Stimulated activated CD8-positive, alpha-beta memory T cell treated with anti-CD3 and anti-CD28 coated beads, Interleukin-2, amount 100 ng/mL, for 1 hour (primary cell): Measurements from ENCODE around the gene TTC39C.
A peak's percentile ranks its signal among the peaks of the same experiment; 100 is the strongest.
"Not testable (repeated sequence)": the region's sequence is repeated elsewhere in the genome, so short reads cannot be mapped to it uniquely, and the experiment has no call there.

ENCODE experiments used
- DNase-seq, 2 donors: peaks; one replicate each; pipeline ENCODE4 v3.0.0-alpha.2; 2020; ENCODE audit warnings: low read depth in 2 of 2

Gene TTC39C

DNA sequence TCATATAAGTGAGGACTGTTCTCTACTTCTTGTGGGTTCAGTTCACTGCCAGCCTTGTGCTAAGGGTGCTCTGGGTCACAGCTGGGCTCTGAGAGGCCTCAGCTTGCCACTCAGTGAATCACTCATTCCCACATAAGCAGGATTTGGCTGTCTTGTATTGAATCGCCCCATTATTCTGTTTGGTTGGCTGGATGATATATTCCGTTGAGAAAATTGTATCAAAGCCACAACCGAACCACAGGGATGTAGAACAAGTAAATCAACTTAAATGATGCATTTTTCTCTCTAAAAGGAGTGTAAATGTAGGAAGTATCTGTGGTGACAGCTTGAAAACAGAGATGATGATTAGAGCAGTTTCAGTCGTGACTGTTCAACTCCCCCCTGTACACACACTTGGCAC, 39.6 kb downstream of the TTC39C start:
- DNase-seq, result no peak

DNA sequence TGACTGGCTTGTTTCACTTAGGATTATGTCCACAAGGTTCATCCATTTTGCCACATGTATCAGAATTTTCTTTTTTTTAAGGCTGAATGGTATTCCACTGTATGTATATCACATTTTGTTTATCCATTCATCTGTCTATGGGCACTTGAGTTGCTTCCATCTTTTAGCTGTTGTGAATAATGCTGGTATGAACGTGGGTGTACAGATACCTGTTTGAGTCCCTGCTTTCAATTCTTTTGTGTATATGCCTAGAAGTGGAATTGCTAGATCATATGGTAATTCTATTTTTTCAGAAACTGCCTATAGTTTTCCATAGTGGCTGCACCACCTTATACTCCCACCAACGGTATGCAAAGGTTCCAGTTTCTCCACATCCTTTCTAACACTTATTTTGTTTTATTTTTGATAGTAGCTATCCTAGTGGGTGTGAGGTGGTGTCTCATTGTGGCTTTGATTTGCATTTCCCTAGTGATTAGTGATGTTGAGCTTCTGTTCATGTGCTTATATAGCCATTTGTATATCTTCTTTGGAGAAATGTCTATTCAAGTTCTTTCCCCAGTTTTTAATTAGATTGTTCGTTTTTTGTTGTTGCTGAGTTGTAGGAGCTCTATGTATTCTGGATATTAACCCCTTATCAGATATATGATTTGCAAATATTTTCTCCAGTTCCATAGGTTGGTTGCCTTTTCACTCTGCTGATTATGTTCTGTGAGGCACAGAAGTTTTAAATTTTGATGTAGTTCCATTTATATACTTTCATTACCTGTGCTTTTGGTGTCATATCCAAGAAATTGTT, 40.7 kb downstream of the TTC39C start:
- no peak for DNase-seq

DNA sequence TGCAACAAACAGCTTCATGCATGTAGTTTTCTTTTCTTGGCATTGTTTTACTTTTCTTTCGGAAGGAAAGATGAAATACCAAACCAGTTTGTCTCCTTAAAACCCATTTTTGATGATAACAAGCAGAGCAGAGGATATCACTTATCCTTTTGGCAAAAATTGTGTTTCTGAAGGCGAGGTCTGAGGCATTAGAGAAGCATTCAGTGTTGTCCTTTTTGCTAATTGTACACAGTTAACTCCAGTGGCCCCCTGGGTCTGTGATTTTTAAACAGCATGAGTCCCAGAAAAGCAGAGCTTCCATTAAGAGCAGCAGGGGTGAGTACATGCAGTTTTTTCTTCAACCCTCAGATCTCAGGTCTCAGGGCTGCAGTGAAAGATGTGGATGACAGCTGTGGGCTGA, 41.3 kb downstream of the TTC39C start:
- no peak for DNase-seq

DNA sequence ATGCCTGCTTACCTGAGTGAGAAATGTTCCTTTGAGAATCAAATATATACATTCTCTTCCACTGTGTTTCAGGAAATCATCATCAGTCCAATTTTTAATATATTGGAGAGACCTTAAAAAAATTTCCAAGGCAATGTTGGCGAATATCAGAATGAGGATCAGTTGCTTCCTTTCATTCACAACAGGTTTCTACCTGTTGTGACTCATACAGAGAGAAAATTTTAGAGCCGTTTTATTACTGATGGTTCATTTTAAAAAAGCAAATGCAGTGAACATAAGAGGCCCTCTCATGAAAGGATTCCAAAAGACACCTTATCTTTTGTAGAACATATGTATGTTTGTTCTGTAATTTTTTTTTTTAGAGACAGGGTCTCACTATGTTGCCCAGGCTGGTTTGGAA, 42.0 kb downstream of the TTC39C start:
- DNase-seq, result no peak

DNA sequence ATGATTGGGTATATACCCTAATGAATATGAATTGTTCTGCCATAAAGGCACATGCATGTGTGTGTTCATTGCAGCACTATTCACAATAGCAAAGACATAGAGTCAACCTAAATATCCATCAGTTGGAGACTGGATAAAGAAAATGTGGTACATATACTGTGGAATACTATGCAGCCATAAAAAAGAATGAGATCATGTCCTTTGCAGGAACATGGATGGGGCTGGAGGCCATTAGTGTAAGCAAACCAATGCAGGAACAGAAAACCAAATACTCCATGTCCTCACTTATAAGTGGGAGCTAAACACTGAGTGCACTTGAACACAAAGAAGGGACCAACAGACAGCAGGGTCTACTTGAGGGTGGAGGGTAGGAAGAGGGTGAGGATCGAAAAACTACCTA, 43.2 kb downstream of the TTC39C start:
- no peak for DNase-seq

DNA sequence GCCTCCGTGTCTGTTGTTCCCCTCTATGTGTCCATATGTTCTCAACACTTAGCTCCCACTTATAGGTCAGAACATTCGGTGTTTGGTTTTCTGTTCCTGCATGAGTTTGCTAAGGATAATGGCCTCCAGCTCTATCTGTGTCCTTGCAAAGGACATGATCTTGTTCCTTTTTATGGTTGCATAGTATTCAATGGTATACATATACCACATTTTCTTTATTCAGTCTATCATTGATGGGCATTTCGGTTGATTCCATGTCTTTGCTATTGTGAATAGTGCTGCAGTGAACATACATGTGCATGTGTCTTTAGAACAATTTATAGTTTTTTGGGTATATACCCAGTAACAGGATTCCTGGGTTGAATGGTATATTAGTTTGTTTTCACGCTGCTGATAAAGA, 44.8 kb downstream of the TTC39C start:
- not testable (repeated sequence) for DNase-seq

DNA sequence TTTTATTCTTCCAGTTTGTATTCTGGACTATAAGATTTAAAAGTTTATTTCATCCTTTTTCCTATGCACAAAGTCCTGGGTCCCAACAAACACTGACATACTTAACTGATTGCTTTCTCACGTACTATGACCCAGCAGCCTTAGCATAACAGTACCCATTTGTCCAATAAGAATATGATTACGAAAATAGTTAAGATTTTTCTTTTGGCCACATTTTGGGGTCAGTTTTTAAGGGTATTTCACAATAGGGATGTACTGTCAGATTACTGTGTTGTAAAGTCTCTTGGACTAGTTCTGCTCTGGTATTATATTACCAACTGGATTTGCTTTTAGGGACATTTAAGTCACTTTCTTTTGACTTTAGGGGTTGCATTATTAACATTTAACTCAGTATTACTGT, 46.1 kb downstream of the TTC39C start:
- DNase-seq, result no peak

DNA sequence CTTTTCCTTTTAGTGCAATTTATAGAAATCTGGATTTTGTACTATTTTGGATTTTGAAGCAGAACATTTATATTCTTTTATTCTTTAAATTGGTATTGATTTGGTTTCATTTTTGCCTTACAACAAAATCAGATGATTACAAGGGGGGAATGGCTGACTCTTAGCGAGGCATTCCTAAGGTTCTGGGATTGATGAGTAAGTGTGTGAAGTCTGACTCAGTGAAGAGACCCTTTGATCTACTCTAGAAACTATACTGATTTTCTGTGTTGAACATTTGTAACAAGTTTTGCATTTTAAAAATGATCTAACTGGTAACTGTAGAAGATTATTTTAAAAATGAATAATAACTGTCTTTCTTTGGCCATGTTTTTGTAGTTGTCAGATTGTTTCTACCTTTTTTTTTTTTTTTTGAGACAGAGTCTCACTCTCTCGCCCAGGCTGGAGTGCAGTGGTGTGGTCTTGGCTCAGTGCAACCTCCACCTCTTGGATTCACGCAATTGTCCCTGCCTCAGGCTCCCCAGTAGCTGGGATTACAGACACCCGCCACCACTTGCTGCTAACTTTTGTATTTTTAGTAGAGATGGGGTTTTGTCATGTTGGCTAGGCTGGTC, 48.7 kb downstream of the TTC39C start:
- no peak for DNase-seq

DNA sequence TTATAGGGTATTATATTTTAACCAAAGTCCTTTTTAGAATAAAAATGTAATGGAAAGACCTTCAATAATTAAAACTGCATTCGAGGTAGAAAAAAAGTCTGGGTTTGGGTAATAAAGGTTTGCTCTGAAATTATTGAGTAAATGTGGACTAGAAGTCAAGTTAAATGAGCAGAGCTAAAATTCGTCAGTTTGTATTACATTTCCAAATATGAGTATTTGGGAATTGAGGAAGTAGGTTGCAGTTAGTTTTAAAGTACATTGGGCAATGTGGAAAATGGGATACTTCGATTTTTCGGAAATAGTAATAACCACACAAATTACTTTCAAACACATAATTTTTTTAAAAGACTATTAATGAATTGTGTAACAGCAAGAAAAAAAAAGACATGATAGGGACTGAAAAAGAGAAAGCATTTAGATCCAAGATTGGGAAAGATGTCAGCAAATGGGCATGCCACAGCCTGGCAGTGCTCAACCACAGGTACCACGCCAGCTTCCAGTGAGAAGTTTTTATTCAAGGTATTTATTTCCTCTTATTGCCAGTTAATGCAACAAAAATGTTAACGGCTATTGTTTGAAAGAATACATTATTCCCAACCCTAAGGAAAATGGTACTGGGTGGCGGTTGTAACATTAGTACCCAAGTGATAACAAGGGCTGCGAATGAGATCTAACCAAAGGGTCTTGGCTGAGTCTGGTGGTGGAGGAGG, 50.0 kb downstream of the TTC39C start:
- no peak for DNase-seq

DNA sequence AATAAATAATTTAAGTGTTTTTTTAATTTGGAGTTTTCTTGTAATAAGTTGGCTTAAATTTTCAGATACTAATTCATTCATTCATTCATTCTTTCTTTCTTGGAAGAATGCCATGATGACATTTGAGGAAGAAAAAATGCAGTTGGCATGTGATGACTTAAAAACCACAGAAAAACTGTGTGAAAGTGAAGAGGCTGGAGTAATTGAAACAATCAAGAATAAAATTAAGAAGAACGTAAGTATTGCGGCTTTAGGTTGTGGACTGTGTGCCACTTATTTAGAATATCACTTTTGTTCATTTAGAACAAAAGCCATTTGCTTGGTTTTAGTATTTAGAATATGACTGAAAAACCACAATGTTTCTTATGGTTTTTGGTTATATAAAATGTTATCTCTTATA, 51.4 kb downstream of the TTC39C start:
- DNase-seq, result no peak

DNA sequence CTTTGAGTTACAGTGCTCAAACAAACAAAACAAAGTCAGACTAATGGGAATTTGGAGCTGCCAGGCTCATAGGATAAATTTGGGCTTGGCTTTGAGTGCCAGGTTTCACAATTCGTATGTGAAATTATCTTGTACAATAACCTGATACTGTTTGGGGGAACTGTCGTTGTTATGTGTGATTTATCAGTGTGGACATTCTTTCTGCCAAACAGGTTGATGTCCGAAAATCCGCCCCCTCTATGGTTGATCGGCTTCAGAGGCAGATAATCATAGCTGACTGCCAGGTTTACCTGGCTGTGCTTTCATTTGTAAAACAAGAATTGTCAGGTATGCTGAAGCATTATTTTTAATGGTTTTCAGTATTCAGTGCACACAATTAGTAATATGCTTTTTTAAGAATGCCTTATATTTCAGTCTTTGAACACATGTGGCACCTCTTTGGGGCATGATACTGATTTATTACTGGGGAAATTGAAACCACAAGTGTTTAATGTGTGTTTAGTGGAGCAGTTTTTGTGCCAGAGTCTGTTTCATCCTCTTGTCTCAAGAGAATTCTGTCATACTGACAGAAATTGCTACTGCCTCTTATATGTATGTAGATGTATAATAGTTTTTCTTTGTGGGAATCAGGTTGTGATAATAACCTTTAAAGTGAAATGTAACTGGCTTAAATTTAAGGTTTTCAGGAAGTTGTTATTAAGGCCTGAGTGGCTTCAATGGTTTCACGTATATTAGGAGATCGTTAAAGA, 54.6 kb downstream of the TTC39C start:
- no peak for DNase-seq

DNA sequence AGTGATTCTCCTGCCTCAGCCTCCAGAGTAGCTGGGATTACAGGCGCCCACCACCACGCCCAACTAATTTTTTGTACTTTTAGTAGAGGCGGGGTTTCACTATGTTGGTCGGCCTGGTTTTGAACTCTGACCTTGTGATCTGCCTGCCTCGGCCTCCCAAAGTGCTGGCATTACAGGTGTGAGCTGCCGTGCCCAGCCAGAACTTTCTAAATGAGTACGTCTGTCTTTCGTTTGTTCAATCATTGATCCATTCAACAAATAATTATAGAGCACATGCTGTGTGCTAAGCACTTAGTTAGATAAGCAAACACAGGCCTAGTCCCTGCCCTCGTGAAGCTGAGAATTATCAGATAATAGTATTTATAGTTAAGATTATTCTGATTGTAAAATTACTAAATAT, 56.5 kb downstream of the TTC39C start:
- DNase-seq, result no peak

DNA sequence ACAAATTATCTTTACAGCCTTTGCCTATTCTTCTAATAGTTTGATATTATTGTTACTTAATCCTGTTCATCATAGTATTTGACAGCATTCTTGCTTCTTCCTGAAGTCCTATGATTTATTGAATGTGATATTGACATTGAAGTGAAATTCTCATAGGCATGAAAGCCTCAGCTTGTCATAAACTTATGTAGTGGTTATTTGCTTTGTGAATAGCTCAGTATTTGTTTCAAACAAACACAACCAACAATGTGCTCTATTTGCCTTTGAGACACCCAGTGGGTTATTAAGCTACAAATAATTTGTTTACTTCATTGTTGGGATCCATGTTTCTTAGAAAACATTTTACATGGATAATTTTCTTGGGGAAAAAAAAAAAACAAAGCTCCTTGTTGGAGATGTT, 57.2 kb downstream of the TTC39C start:
- no peak for DNase-seq

DNA sequence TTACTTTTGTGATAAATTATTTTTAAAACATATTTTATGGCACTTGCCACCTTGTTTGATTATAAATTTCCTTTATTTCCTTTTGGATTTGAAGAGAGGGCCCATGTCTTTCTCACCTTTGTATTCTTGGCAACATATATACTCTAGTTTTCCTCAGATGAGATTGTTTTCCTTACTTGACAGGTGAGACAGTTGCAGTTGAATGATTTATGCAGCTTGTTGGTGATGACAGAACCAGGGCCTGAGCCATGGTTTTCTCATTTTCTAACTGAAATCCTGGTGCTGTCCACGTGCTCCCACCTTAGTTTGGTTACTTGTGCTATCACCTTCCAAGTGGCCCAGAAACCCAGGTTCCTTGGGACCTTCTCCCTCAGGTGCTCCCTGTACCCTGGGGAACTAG, 58.2 kb downstream of the TTC39C start:
- DNase-seq, result no peak

DNA sequence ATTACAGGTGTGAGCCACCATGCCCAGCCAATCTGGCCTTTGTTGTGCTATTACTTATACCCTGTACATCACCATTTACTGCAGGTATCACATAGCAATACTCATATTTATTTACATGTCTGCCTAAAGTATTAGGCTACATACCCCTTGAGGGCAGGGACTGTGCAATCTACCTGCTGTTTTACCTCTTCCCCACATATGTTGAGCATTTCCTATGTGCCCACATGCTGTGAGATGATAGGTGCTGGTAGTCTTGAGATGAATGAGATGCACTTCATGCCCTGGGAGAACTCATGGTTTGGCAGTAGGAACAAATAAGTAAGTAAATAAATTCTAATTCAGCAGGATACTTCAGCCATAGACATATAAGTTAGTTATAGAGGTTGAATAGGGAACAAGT, 59.2 kb downstream of the TTC39C start:
- DNase-seq, result no peak

DNA sequence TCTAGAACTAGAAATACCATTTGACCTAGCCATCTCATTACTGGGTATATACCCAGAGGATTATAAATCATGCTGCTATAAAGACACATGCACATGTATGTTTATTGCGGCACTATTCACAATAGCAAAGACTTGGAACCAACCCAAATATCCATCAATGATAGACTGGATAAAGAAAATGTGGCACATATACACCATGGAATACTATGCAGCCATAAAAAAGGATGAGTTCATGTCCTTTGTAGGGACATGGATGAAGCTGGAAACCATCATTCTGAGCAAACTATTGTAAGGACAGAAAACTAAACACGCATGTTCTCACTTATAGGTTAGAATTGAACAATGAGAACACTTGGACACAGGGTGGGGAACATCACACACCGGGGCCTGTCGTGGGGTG, 60.2 kb downstream of the TTC39C start:
- not testable (repeated sequence) for DNase-seq

DNA sequence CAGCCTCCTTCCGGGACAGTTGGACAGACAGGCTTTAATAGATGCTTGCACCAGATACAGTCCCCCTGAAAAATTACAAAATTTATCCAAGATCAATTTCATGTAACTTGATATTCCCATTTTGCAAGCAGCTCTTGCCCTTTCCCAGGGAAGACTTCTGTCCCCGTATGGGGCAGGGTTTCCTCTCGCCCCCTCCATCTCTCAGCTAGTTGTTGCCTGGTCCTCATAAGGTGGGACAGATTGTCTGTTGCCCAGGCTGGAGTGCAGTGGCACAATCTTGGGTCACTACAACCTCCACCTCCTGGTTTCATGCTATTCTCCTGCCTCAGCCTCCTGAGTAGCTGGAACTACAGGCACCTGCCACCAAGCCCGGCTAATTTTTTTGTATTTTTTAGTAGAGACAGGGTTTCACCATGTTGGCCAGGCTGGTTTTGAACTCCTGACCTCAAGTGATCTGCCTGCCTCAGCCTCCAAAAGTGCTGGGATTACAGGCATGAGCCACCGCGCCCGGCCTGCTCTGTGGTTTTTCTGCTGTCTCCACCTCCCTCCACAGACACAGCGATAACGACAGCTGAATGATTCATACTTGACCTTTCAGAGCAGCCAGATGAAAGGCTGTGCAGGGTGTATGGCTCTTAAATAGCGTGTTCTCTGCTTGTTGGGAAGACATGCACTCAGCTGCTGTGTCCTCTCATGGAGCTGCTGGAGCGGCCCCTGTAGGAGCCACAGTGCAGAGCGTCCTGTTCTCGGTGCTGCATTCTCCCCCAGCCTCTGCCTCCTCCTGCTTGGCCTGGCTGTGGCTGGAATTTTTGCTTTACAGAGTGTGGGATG, 61.4 kb downstream of the TTC39C start:
- DNase-seq, result peak; percentile 41 to 42

DNA sequence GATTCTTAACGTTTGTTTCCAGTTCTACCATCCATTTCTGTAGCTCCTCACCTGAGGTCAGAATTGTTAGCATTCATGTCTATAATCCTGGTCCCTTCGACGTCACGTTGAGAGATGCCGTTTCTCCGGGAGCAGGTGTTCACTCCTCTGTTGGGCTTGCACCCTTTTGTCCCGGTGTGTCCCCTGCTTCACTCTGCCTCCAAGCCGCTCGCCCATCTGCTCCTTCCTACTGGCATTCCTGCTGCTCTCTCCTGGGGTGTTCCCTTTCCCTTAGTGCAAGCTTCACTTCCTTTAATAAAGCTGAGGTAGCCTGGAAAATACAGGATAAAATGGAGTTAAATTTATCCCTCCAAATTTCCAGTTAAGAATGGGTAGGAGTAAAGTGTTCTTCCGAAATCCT, 62.4 kb downstream of the TTC39C start:
- DNase-seq, result no peak

DNA sequence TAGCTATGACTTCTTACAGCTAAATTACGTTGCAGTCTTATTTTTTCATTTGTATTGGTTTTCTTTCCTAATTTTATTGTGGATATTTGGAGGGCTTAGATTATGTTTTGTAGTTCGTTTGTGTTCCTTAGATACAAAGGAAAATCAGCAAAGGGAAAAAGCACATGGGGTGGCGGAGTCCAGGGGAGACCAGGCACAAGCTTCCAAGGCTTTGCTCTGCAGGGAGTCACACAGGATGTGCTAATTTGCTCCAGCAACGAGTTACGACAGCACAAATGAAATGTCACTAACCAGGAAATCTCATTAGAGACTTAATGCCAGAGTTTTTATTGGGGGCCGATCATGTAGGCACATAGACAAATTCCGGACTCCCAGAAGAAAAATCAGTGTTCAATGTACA, 63.8 kb downstream of the TTC39C start:
- no peak for DNase-seq

DNA sequence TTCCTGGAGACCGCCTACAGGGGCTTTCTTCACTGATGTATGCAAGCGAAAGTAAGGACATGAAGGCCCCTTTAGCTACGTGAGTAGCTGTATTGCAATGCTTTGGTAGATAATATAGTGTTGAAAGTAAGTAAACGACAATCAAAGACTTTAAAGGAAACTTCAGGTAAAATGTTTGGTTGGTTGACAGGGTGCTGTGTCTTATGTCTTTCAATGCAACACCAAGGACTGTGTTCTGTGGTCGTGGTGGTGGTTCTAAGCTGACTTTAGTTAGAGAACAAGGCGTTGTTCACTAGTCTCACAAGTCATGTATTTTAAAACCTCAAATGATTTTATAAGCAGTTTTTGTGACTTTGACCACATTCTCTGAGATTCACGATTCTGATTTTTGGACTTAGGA, 66.3 kb downstream of the TTC39C start:
- no peak for DNase-seq

DNA sequence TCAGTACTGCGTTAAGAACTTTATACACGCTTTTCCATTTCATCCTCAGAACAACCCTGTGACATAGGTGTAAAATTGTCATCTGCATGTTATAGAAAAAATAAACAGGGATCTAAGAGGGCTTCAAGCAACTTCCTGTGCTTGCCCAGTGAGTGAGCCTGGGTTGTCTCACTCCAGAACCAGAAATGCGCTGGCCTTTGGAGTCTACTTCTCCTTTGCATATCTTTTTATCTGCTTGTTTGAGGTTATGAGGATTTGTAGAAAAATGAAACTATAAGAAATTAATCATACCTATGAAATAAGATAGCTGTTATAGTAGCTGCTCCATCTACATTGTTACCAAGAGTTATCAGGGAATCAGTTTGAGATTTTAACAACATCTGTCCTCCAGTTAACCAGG, 69.0 kb downstream of the TTC39C start:
- DNase-seq, result no peak

DNA sequence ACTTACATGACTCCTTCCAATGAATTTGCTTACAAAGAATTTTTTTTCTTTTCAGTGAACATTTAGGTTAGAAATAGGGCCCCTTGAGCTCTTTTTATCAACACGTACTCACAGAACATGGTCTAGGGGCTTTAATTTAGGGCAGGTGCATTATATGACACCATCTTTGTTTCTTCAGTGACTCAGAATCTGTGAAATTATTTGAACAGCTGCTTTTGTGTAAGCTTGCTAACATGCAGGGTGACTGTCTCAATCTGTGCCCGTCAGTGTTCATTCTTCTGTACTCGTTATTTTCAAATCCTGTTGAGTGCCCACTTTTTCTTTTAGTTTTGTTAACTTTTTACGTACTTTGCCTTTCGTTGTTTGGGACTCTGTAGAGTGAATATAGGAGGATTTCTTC, 71.5 kb downstream of the TTC39C start:
- no peak for DNase-seq
